NCI-H748 treated with DMSO at 0.1 percent for 48 hours (cell line): ENCODE measurements around the gene RPS6KA2.

Experiments used
- DNase-seq: peaks from one replicate; lab custom pipeline; 2025; lab: John Stamatoyannopoulos, UW

The RPS6KA2 gene

DNA sequence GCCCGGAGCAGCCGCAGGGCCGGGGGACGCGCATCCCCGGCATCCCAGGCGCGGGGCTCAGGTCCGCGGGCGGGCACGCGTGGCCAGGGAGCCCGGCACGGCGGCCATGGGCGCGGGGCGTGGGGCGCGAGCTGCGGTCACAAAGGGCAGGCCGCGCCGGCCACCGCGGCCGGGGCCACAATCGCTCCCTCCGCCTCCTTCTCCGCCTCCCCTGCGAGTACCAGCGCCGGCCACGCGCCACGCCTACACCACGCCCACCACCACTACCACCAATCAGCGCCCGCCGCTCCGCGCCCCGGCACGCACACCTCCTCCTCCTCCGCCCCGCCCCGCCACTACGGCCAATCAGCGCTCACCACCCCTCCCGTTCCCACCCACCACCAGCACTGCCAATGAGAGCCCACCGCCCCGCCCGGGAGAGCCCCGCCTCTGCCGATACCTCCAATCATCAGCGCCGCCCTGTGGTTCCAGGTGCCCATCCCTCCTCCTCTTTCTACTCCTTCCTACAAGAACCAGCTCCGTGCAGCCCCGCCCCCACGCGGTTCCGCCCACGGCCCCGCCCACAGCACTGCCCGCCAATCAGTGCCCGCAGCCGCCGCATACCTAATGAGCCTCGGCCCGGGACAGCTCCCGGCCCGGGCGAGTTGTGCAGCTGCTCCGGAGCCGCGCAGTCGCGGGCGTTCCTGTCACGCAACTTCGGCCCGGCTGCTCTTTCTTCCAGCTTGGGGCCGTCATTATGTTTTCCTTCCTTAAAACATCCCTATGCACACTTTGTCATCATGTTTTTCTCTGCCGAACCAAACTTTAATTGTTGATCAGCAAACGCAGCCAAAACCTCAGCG lies at the start of gene RPS6KA2:
Gene RPS6KA2, minus strand, starts transcription at position 219 of the 842 bp plus-strand sequence. CDS start 232 bp downstream, outside the sequence.
- peak; percentile 96 for DNase-seq

DNA sequence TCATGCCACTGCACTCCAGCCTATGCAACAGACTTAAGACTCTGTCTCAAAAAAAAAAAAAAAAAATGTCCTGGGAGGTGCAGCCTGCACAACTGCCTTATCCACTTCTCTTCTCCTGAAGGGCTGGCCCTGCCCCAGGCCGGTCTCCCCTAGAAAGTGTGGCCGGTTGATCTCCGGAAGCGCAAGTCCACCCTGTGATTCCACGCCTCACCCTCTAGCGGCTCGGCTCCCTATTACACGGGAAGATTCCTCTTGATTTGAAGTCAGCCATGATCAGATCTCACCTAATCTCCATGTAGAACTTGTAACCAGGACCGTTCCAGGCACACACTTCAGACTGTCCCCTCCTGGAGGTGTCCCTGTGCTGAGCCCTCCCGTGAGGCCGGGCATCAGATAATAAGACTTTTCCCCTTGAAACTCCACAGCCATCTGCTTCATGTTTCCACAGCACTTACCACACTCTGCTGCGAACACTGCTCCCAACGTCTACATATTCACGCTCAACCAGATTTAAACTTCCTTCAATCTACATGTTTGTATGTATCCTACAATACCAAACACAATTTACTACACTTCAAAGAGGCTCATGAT lies 49.3 kb upstream of the RPS6KA2 start:
- DNase-seq, result no peak

DNA sequence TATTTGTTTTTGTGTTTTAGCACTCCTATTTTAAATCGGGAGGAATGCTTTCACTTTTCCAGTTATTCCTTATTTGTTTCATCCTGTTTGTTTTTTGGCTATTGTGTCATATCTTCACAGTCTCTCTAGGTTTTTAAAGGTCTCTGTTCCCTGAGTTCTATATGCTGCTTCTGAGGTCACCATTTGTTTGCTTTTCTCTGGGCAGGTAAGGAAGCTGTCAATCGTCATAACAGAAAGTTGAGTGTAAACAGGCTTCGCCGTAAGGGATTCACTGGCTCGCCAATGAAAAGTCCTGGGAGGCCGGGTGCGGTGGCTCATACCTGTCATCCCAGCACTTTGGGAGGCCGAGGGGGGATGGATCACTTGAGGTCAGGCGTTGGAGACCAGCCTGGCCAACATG lies 48.7 kb upstream of the RPS6KA2 start:
- DNase-seq, result no peak

DNA sequence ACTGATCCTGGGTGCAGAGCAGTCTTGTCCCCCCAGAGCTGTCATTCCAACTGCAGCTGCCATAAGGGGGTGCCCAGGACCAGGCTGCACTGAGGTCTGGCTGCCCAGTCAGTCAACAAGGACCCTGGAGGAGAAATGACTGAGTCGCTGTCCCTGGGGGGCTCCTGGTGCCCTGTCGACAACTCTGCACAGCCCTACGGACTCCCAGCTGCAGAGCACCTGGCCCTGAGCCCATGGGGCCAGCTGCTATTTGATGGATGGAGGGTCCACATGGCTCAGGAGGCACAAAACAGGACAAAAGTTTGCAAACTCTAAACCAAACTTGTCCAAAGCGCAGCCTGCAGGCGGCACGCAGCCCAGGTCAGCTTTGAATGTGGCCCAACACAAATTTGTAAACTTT lies 46.3 kb upstream of the RPS6KA2 start:
- no peak for DNase-seq

- no peak for DNase-seq
Observed at GRCh38 chr6:166672624-166673206, 45.7 kb upstream of the RPS6KA2 start.

DNA sequence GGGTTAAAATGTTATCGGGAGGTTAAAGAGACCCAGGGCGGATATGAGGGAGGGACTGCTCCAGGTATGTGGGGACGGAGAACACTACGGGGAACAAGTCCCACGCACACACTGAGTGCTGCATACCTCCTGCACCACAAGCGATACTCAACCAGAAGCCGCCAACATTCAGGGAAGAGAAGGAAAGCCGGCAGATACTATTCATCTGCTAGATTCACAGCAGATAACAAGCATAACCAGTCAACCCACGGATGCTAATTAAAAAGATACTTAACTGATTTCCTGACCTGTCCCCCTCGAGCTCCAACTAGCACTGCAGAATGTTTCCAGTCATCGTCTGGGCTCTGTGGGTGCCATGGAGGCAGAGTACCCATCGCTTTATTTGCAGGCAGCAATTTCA lies 45.1 kb upstream of the RPS6KA2 start:
- DNase-seq, result no peak

DNA sequence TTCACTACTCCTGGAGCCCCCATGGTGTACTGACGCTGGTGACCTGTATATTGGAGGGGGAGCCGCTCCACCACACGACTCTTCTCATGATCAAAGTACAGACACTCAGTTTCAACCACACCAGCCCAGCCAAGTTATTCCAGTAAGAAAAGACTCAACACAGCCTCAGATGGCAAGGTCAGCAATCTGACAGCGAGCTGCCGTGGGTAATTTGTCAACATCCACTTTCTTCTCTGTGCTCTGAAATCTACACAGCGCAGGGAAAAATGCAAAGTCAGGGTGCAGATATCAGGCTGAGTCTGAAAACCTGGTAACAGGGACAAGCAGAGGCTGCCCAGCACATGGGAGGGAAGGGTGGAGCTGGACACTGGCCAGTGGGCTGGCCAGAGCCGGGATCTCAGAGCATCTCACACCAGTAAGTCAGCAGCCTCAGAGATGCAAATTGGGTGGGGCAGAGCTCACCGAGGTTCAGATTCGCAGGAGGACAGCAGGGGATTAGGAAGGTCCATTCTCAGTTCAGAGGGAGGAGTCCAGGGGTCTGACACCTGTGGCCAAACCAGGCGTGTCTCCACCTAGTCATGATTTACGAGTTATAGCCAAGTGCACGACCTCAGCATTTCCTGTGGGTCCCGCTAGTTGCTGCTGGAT lies 44.5 kb upstream of the RPS6KA2 start:
- DNase-seq, result no peak

DNA sequence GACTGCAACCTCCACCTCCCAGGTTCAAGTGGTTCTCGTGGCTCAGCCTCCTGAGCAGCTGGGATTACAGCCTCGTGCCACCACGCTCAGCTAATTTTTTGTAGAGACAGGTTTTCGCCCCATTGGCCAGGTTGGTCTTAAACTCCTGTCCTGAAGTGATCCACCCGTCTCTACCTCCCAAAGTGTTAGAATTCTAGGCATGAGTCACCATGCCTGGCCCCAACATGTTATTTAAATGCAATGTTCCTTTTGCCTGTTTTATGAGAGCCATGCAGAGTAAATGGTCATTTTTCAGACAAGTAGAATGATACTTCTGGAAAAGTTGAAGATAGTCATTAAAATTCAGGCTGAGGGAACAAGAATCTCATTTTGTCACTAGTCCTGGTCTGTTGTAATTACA lies 43.8 kb upstream of the RPS6KA2 start:
- DNase-seq, result no peak

DNA sequence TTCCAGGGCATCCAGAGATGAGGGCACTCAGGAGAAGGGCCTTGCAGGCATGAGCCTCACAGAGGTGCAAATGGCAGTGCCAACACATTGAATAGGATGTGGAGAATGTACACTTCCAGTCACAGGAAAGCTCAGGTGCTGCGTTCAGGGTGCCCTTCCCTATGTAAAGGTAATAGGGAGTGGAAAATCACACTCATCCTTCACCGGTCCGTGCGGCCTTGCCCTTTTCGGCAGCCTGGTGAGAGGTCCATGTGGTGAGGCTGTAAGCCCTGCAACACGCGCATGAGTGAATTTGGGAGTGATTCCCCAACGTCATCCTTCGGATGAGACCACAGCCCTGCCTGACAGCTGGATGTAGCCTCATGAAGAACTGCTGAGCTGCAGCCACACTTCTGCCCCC lies 43.0 kb upstream of the RPS6KA2 start:
- DNase-seq, result no peak

- DNase-seq, result no peak
Observed at GRCh38 chr6:166667796-166668610, 41.0 kb upstream of the RPS6KA2 start.

DNA sequence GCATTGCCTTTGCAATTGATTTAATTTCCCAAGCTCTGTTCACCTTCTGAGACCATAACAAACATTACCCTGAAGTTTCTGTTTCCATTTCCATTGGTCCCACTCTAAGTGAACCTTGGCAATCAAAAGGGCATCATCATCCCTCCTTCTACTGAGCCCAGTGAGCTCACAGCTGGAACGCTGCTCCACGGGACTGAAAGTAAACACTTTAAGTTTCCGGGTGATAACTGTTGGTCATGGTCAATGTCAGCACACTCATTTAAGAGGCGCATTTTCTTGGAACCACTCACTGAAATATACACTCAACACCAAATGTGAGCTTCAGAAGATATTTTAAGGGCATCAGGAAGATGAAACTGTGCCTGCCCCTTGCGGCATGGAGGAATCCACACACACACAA lies 37.1 kb upstream of the RPS6KA2 start:
- no peak for DNase-seq

GRCh38 chr6:166663568-166663967 lies 36.5 kb upstream of the RPS6KA2 start:
- DNase-seq, result no peak

- DNase-seq, result no peak
Observed at GRCh38 chr6:166662690-166663089, 35.6 kb upstream of the RPS6KA2 start.

GRCh38 chr6:166661327-166662085 lies 34.5 kb upstream of the RPS6KA2 start:
- no peak for DNase-seq

GRCh38 chr6:166660157-166660688 lies 33.2 kb upstream of the RPS6KA2 start:
- peak; percentile 59 for DNase-seq

DNA sequence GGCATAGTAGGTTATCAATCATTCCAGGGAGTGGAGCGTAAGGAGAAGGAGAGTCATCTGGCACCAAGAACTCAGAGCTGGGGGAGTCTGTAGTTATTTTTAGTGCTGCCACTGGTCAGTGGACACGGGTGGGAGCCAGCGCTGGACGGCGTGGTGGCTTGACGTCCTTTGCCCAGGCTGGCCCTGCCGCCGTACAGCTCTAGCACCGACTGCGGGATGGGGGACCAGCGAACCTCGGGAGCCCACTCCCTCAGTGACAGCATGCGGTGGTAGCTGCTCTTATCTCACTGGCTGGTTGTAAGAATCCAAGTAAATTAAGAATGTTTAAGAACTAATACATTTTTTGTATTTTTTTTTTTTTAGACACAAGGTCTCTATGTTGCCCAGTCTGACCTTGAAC lies 32.5 kb upstream of the RPS6KA2 start:
- DNase-seq, result no peak

DNA sequence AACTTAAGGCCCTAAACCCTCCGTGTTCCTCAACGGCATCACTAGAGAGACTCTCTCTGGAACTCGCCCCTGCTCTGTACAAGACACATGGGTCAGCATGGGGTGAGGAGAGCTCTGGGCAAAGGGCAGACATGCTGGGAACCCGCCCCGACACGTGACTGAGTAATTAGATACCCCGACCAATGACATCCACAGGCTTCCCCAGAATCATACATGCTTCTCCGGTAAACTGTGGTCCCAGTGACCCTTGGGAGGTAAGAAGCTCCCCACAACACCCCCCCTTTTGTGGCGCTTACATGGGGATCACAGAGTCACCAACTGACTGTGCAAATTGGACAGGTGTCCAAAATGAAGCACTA lies 31.7 kb upstream of the RPS6KA2 start:
- no peak for DNase-seq

- no peak for DNase-seq
Observed at GRCh38 chr6:166658115-166658791, 31.2 kb upstream of the RPS6KA2 start.

GRCh38 chr6:166657531-166657930 lies 30.5 kb upstream of the RPS6KA2 start:
- no peak for DNase-seq
